Epithelial cell of esophagus (primary cell): ENCODE results near the gene CDK4.

Experiments
- DNase-seq: peaks from one replicate; pipeline ENCODE4 v3.0.0; 2010; ENCODE audit warnings: low read depth
- H3K4me3 ChIP-seq: 2 replicates; pipeline ENCODE4 v1.5.1; 2011; ENCODE audit warnings: mild to moderate bottlenecking, low read length, control low read depth
- CTCF ChIP-seq: IDR thresholded peaks from 2 replicates; pipeline ENCODE4 v1.5.1; 2011; ENCODE audit warnings: low read depth, mild to moderate bottlenecking, low read length, control low read depth, inconsistent platforms; ENCODE audit not compliant: insufficient read depth; ENCODE audit errors: missing control alignments

CDK4 gene

GRCh38 chr12:57767305-57767698 lies 15.2 kb upstream of the CDK4 start:
- no peak for TF ChIP-seq CTCF
- DNase-seq: no peak
- H3K4me3 ChIP-seq: no peak overlapping the region

GRCh38 chr12:57766464-57767304 lies 14.6 kb upstream of the CDK4 start, which contains the start of gene CYP27B1:
Gene CYP27B1, minus strand, starts transcription at chr12:57767078. Its CDS starts 37 bp downstream, at chr12:57767041.
- peak; percentile 78 for DNase-seq
- peak within 1 kb of the TSS; percentile 53 for H3K4me3 ChIP-seq
- TF ChIP-seq CTCF: no peak

- peak; percentile 24 for DNase-seq
- no peak for TF ChIP-seq CTCF
- peak overlapping the region; percentile 53 for H3K4me3 ChIP-seq
These were observed 13.8 kb upstream of the CDK4 start for GRCh38 chr12:57765698-57766463.

- TF ChIP-seq CTCF: peak; percentile 31
- peak; percentile 86 for DNase-seq
- peak overlapping the region; percentile 53 for H3K4me3 ChIP-seq
These were observed 13.0 kb upstream of the CDK4 start for GRCh38 chr12:57765003-57765697.

GRCh38 chr12:57764662-57765002 lies 12.5 kb upstream of the CDK4 start:
- no peak for DNase-seq
- H3K4me3 ChIP-seq: peak overlapping the region; percentile 53
- TF ChIP-seq CTCF: no peak

- DNase-seq: no peak
- no peak overlapping the region for H3K4me3 ChIP-seq
These were observed 12.0 kb upstream of the CDK4 start for GRCh38 chr12:57763881-57764661.

More at GRCh38 chr12:57763881-57764661, 12.0 kb upstream of the CDK4 start:
- no peak for TF ChIP-seq CTCF
